ENCODE data around the gene CAMKMT.

Gene CAMKMT

GRCh38 chr2:44819061-44819460 is 457.3 kb downstream of the CAMKMT start:
- no peaks in the 10 kb centered on the region for H3K27me3 ChIP-seq (ENCODE audit: insufficient read depth, low read length)
- H3K4ac ChIP-seq (ENCODE audit: low read depth, low read length): no peak overlapping the region
- H2AK5ac ChIP-seq (ENCODE audit: low read length): no peak overlapping the region
- no peaks in the 10 kb centered on the region for H3K9me3 ChIP-seq (ENCODE audit: insufficient read depth, low read depth, low read length)
- no peak overlapping the region for H3K4me3 ChIP-seq (ENCODE audit: low read depth, low read length)
- H2BK120ac ChIP-seq (ENCODE audit: insufficient read depth, low read length, poor library complexity): no peak overlapping the region
- H3K14ac ChIP-seq (ENCODE audit: low read length): no peak overlapping the region
- no peaks in the 10 kb centered on the region for H3K79me2 ChIP-seq (ENCODE audit: control insufficient read depth, insufficient read depth, low read length, poor library complexity)
- WGBS (ENCODE audit: extremely low coverage, insufficient coverage, insufficient read length): no CpG with 5 or more reads among the region's 5 CpGs
- H3K36me3 ChIP-seq (ENCODE audit: control insufficient read depth in 1 of 2, insufficient read depth in 2 of 2, low read length in 2 of 2): no peaks in the 10 kb centered on the region
- H3K79me1 ChIP-seq (ENCODE audit: low read length): no peaks in the 10 kb centered on the region
- no peak overlapping the region for H2AFZ ChIP-seq (ENCODE audit: insufficient read depth, low read length, poor library complexity)
- H3K4me2 ChIP-seq (ENCODE audit: low read length): no peak overlapping the region
- no peaks in the 10 kb centered on the region for H3K4me1 ChIP-seq (ENCODE audit: control insufficient read depth in 1 of 2, insufficient read depth in 2 of 2, low read length in 2 of 2)
- no peak overlapping the region for H2BK12ac ChIP-seq (ENCODE audit: low read length)
- no peak overlapping the region for H2BK5ac ChIP-seq (ENCODE audit: low read depth, low read length, poor library complexity)
- H3K23ac ChIP-seq (ENCODE audit: low read length): no peak overlapping the region
- no peak for DNase-seq
- no peak overlapping the region for H4K8ac ChIP-seq (ENCODE audit: low read depth, low read length)
- no peak overlapping the region for H4K91ac ChIP-seq (ENCODE audit: low read depth, low read length)
- no peak overlapping the region for H4K12ac ChIP-seq (ENCODE audit: low read depth, low read length)
- no peak overlapping the region for H3K9ac ChIP-seq (ENCODE audit: low read length)
- H3K27ac ChIP-seq (ENCODE audit: low read depth, low read length): no peak overlapping the region
- H3K18ac ChIP-seq (ENCODE audit: low read length): no peak overlapping the region

DNA sequence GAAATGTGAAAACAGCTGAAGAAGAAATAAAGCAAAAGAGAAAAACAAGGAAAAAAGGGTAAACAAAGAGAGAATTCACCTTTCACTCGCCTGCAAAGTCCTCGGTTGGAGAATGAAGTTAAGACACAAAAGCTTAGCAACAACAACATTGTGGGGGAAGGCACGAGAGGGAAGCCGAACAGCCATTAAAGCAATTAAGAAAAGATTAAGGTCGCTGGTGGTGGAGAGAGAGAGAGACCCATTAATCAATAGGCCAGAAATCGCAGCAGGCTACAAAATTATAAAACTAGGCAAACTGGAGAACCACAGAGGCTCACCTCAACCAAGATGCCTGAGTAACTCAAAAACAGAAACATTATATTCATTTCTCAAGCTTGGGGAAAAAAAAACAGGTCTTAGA is 459.8 kb downstream of the CAMKMT start:
- no peaks in the 10 kb centered on the region for H3K79me1 ChIP-seq (ENCODE audit: low read length)
- no peak overlapping the region for H4K12ac ChIP-seq (ENCODE audit: low read depth, low read length)
- no peak for DNase-seq
- H4K8ac ChIP-seq (ENCODE audit: low read depth, low read length): no peak overlapping the region
- no peaks in the 10 kb centered on the region for H3K9me3 ChIP-seq (ENCODE audit: insufficient read depth, low read depth, low read length)
- no peak overlapping the region for H2AFZ ChIP-seq (ENCODE audit: insufficient read depth, low read length, poor library complexity)
- no peak overlapping the region for H3K4me2 ChIP-seq (ENCODE audit: low read length)
- H3K27me3 ChIP-seq (ENCODE audit: insufficient read depth, low read length): no peaks in the 10 kb centered on the region
- no peaks in the 10 kb centered on the region for H3K4me1 ChIP-seq (ENCODE audit: control insufficient read depth in 1 of 2, insufficient read depth in 2 of 2, low read length in 2 of 2)
- H2BK120ac ChIP-seq (ENCODE audit: insufficient read depth, low read length, poor library complexity): no peak overlapping the region
- H3K14ac ChIP-seq (ENCODE audit: low read length): no peak overlapping the region
- no peak overlapping the region for H3K9ac ChIP-seq (ENCODE audit: low read length)
- H3K79me2 ChIP-seq (ENCODE audit: control insufficient read depth, insufficient read depth, low read length, poor library complexity): no peaks in the 10 kb centered on the region
- no peak overlapping the region for H3K4me3 ChIP-seq (ENCODE audit: low read depth, low read length)
- no CpG with 5 or more reads among the region's 6 CpGs for WGBS (ENCODE audit: extremely low coverage, insufficient coverage, insufficient read length)
- no peak overlapping the region for H2BK5ac ChIP-seq (ENCODE audit: low read depth, low read length, poor library complexity)
- H2AK5ac ChIP-seq (ENCODE audit: low read length): no peak overlapping the region
- no peak overlapping the region for H4K91ac ChIP-seq (ENCODE audit: low read depth, low read length)
- H3K27ac ChIP-seq (ENCODE audit: low read depth, low read length): no peak overlapping the region
- no peak overlapping the region for H3K4ac ChIP-seq (ENCODE audit: low read depth, low read length)
- H3K23ac ChIP-seq (ENCODE audit: low read length): no peak overlapping the region
- no peaks in the 10 kb centered on the region for H3K36me3 ChIP-seq (ENCODE audit: control insufficient read depth in 1 of 2, insufficient read depth in 2 of 2, low read length in 2 of 2)
- H3K18ac ChIP-seq (ENCODE audit: low read length): no peak overlapping the region
- H2BK12ac ChIP-seq (ENCODE audit: low read length): no peak overlapping the region

DNA sequence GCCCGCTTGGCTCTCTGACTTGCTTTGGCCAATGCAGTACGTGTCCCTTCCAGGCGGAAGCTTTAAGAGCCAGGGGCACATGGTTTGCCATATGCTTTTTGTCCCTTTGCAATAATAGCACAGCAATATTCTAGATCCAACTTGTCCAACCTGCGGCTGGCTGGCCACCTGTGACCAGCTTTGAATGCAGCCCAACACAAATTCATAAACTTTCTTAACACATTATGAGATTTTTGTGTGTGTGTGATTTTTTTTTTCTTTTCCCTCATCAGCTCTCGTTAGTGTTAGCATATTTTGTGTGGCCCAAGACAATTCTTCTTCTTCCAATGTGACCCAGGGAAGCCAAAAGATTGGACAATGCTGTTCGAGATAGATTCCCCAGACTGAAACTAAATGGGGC is 460.4 kb downstream of the CAMKMT start:
- no peak overlapping the region for H3K14ac ChIP-seq (ENCODE audit: low read length)
- H4K12ac ChIP-seq (ENCODE audit: low read depth, low read length): no peak overlapping the region
- no peaks in the 10 kb centered on the region for H3K9me3 ChIP-seq (ENCODE audit: insufficient read depth, low read depth, low read length)
- DNase-seq: no peak
- no peak overlapping the region for H3K9ac ChIP-seq (ENCODE audit: low read length)
- H3K4ac ChIP-seq (ENCODE audit: low read depth, low read length): no peak overlapping the region
- H3K36me3 ChIP-seq (ENCODE audit: control insufficient read depth in 1 of 2, insufficient read depth in 2 of 2, low read length in 2 of 2): no peaks in the 10 kb centered on the region
- H4K91ac ChIP-seq (ENCODE audit: low read depth, low read length): no peak overlapping the region
- H2AFZ ChIP-seq (ENCODE audit: insufficient read depth, low read length, poor library complexity): no peak overlapping the region
- no peaks in the 10 kb centered on the region for H3K79me1 ChIP-seq (ENCODE audit: low read length)
- no peak overlapping the region for H2BK5ac ChIP-seq (ENCODE audit: low read depth, low read length, poor library complexity)
- H3K18ac ChIP-seq (ENCODE audit: low read length): no peak overlapping the region
- no peak overlapping the region for H2AK5ac ChIP-seq (ENCODE audit: low read length)
- H3K23ac ChIP-seq (ENCODE audit: low read length): no peak overlapping the region
- H3K4me3 ChIP-seq (ENCODE audit: low read depth, low read length): no peak overlapping the region
- no CpG with 5 or more reads among the region's 6 CpGs for WGBS (ENCODE audit: extremely low coverage, insufficient coverage, insufficient read length)
- no peak overlapping the region for H3K4me2 ChIP-seq (ENCODE audit: low read length)
- H3K27ac ChIP-seq (ENCODE audit: low read depth, low read length): no peak overlapping the region
- H3K27me3 ChIP-seq (ENCODE audit: insufficient read depth, low read length): no peaks in the 10 kb centered on the region
- no peak overlapping the region for H2BK12ac ChIP-seq (ENCODE audit: low read length)
- H4K8ac ChIP-seq (ENCODE audit: low read depth, low read length): no peak overlapping the region
- H3K79me2 ChIP-seq (ENCODE audit: control insufficient read depth, insufficient read depth, low read length, poor library complexity): no peaks in the 10 kb centered on the region
- H2BK120ac ChIP-seq (ENCODE audit: insufficient read depth, low read length, poor library complexity): no peak overlapping the region
- H3K4me1 ChIP-seq (ENCODE audit: control insufficient read depth in 1 of 2, insufficient read depth in 2 of 2, low read length in 2 of 2): no peaks in the 10 kb centered on the region

All from trophoblast cell (in vitro differentiated cells and primary cell).